Parathyroid adenoma (tissue), 2 donors: ENCODE measurements around the gene MYH14.
"Not testable (repeated sequence)": the region's sequence is repeated elsewhere in the genome, so short reads cannot be mapped to it uniquely, and the experiment has no call there.

ENCODE experiments used
- H2AFZ ChIP-seq: fragments of 300-600 bp; sonication (generic); one replicate; pipeline ENCODE4 v1.7.0; 2017; ENCODE audit warnings: antibody characterized with exemption, mild to moderate bottlenecking
- H3K27ac ChIP-seq: fragments of 300-600 bp; sonication (generic); one replicate; pipeline ENCODE4 v1.7.0; 2017
- H3K27me3 ChIP-seq: fragments of 300-600 bp; sonication (generic); one replicate; pipeline ENCODE4 v1.7.0; 2017; ENCODE audit warnings: low read length; ENCODE audit not compliant: control insufficient read depth, insufficient read depth
- H3K36me3 ChIP-seq: fragments of 300-600 bp; sonication (generic); one replicate; pipeline ENCODE4 v1.7.0; 2017; ENCODE audit warnings: low read length; ENCODE audit not compliant: control insufficient read depth, insufficient read depth
- H3K4me1 ChIP-seq: fragments of 300-600 bp; sonication (generic); one replicate; pipeline ENCODE4 v1.7.0; 2017; ENCODE audit warnings: control low read depth
- H3K4me2 ChIP-seq: fragments of 300-600 bp; sonication (generic); one replicate; pipeline ENCODE4 v1.7.0; 2017; ENCODE audit warnings: low read length
- H3K4me3 ChIP-seq: fragments of 300-600 bp; sonication (generic); one replicate; pipeline ENCODE4 v1.7.0; 2017; ENCODE audit warnings: low read depth, low read length
- H3K79me2 ChIP-seq: fragments of 300-600 bp; sonication (generic); one replicate; pipeline ENCODE4 v1.7.0; 2017; ENCODE audit warnings: control low read depth
- H3K9ac ChIP-seq: fragments of 300-600 bp; sonication (generic); one replicate; pipeline ENCODE4 v1.7.0; 2017; ENCODE audit warnings: mild to moderate bottlenecking
- H3K9me3 ChIP-seq: fragments of 300-600 bp; sonication (generic); one replicate; pipeline ENCODE4 v1.7.0; 2017; ENCODE audit warnings: low read length; ENCODE audit not compliant: control insufficient read depth
- TF ChIP-seq, protein P1 (sequence below): fragments of 300-600 bp; sonication (generic); IDR thresholded peaks from one replicate; pipeline ENCODE4 v1.7.0; 2017; ENCODE audit warnings: antibody characterized with exemption, mild to moderate bottlenecking
- donor health status: primary hyperparathyroidism.

The MYH14 gene

DNA sequence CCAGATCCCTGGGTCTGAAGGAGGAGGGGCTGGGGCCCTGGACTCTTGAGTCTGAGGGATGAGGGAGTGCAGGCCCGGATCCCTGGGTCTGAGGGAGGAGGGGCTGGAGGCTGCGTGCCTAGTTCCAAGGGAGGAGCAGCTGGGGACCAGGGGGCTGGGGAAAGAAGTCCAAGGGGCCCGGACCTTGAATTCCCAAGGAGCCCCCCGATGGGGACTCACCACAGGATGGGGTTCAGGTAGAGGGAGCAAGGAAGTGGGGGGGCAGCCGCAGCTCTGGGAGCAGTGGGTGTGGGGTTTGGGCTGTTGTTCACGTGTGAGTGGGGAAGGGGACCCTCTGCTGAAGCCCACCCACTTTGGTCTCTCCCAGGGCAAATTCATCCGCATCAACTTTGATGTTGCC, 23.1 kb downstream of the MYH14 start:
- Histone ChIP-seq H3K79me2 (no peaks in the 10 kb centered on the region), H3K4me1 (no peaks in the 10 kb centered on the region), H3K9ac (no peak overlapping the region), H3K4me2 (no peak overlapping the region), H3K4me3 (no peak overlapping the region), H3K27ac (no peak overlapping the region), H3K9me3 (no peaks in the 10 kb centered on the region), H3K36me3 (no peaks in the 10 kb centered on the region), H3K27me3 (no peaks in the 10 kb centered on the region), H2AFZ (no peak overlapping the region)
- TF ChIP-seq, protein P1, sequence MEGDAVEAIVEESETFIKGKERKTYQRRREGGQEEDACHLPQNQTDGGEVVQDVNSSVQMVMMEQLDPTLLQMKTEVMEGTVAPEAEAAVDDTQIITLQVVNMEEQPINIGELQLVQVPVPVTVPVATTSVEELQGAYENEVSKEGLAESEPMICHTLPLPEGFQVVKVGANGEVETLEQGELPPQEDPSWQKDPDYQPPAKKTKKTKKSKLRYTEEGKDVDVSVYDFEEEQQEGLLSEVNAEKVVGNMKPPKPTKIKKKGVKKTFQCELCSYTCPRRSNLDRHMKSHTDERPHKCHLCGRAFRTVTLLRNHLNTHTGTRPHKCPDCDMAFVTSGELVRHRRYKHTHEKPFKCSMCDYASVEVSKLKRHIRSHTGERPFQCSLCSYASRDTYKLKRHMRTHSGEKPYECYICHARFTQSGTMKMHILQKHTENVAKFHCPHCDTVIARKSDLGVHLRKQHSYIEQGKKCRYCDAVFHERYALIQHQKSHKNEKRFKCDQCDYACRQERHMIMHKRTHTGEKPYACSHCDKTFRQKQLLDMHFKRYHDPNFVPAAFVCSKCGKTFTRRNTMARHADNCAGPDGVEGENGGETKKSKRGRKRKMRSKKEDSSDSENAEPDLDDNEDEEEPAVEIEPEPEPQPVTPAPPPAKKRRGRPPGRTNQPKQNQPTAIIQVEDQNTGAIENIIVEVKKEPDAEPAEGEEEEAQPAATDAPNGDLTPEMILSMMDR, result no peak

DNA sequence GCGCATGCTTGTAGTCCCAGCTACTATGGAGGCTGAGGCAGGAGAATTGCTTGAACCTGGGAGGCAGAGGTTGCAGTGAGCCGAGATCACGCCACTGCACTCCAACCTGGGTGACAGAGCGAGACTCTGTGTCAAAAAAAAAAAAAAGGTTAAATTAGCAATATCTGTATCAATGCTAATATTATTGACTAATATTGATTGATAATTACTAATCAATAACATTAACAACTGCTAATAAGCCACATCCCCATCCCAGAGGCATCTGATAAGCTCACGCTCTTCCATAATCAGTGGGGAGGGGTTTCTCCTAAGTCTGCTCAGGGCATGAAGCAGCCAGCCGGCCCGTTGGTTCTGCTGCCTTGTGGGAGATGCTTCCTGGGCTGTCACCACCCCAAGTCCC, 24.7 kb downstream of the MYH14 start:
- not testable (repeated sequence) for H3K4me3 ChIP-seq, H3K27ac ChIP-seq, H3K4me2 ChIP-seq, H3K36me3 ChIP-seq, H2AFZ ChIP-seq, H3K79me2 ChIP-seq, H3K9me3 ChIP-seq, H3K9ac ChIP-seq, H3K4me1 ChIP-seq, H3K27me3 ChIP-seq

DNA sequence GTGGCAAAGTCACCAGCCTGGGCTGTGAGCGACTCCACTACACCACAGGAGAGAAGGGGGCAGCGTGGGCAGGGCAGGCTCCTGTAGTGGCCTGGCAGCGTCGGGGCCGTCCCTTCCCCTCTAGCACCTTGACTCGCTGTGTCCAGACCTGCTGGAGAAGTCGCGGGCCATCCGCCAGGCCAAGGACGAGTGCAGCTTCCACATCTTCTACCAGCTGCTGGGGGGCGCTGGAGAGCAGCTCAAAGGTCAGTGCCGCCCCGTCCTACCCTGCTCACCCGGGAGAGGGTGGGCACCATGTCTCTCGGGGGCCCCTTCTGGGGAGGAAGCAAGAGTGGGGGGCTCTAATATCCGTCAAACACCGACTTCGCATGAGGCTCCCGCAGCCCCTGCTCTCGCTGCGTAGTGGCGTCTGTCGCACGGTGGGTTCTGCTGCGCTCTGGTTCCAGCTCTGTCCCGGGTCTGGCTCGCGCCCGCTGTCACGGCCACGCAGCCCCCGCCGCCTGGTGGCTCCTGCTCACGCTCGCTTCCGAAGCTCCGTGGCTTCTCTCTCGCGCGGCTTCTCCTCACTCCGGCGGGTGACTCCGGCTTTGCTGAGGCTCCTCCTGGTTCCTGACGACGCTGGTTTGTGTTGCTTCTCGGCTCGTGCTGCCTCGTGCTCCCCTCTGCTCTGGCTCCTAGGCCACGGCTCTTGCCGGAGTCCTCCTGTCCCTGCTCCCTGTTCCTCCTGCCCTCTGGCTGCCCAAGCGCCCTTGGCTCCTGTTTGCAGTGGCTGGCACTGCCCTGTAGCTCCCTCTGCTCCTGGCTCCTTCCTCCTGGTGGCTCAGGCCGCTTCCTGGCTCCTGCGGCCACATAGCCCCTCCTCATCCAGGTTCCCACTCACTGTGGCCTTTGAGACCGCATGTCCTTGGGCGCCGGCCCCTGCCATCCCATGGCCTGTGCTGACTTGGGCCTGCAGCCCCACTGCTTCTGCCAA, 27.2 kb downstream of the MYH14 start:
- Histone ChIP-seq H3K4me2 (no peak overlapping the region), H3K79me2 (no peaks in the 10 kb centered on the region), H3K4me3 (no peak overlapping the region), H3K9ac (no peak overlapping the region), H3K27ac (no peak overlapping the region), H3K9me3 (no peaks in the 10 kb centered on the region), H3K36me3 (no peaks in the 10 kb centered on the region), H3K4me1 (no peaks in the 10 kb centered on the region), H2AFZ (no peak overlapping the region), H3K27me3 (no peaks in the 10 kb centered on the region)
- TF ChIP-seq, protein P1, result no peak

DNA sequence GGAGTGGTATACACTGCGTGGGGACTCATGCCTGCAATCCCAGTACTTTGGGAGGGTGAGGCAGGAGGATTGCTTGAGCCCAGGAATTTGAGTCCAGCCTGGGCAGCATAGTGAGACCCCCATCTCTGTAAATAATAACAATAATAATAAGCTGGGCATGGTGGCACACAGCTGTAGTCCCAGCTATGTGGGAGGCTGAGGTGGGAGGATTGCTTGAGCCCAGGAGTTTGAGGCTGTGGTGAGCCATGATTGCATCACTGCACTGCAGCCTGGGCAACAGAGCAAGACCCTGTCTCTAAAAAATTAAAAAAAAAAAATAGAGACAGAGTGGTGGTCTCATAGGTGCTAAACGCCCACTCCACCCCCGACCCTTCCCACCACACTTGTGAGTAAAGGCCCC, 28.0 kb downstream of the MYH14 start:
- not testable (repeated sequence) for H3K4me3 ChIP-seq, H3K9me3 ChIP-seq, H3K27ac ChIP-seq, H3K4me1 ChIP-seq, H3K4me2 ChIP-seq, H3K9ac ChIP-seq, H3K36me3 ChIP-seq, H3K79me2 ChIP-seq, H3K27me3 ChIP-seq, H2AFZ ChIP-seq

DNA sequence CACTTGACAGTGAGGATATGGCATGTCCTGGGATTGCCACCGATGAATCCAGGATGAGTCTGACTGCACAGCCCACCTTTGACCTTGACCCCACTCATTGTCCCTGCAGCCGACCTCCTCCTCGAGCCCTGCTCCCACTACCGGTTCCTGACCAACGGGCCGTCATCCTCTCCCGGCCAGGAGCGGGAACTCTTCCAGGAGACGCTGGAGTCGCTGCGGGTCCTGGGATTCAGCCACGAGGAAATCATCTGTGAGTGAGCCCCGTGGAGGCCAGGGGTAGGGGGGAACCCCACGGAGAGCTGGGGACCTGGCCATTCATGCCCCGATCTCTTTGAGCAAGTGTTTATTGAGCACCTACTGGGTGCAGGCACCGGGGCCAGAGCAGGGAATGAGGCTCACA, 28.4 kb downstream of the MYH14 start:
- Histone ChIP-seq H3K4me3 (no peak overlapping the region), H3K36me3 (no peaks in the 10 kb centered on the region), H3K4me1 (no peaks in the 10 kb centered on the region), H3K9ac (no peak overlapping the region), H3K79me2 (no peaks in the 10 kb centered on the region), H3K27ac (no peak overlapping the region), H2AFZ (no peak overlapping the region), H3K4me2 (no peak overlapping the region), H3K27me3 (no peaks in the 10 kb centered on the region), H3K9me3 (no peaks in the 10 kb centered on the region)
- TF ChIP-seq, protein P1, result no peak
